Chondrocyte (in vitro differentiated cells): ENCODE data around the gene EVX2. TPM values are rescaled to one million over a fixed set of nuclear protein-coding genes. Genes with fewer than 3 reads are reported as not detected.

Source experiments
- DNase-seq: peaks from one replicate; pipeline ENCODE4 v3.0.0; 2021; ENCODE audit warnings: mixed read lengths, low spot score
- H3K27ac Mint-ChIP-seq: one replicate; pipeline ENCODE4 v1.8.0; 2021; ENCODE audit warnings: mild to moderate bottlenecking, moderate library complexity, mixed read lengths; ENCODE audit not compliant: unreplicated experiment
- H3K27me3 Mint-ChIP-seq: 2 replicates; pipeline ENCODE4 v1.8.0; 2021; ENCODE audit warnings: low read depth, mixed read lengths
- H3K36me3 Mint-ChIP-seq: 2 replicates; pipeline ENCODE4 v1.8.0; 2021; ENCODE audit warnings: low read depth, mixed read lengths
- H3K4me1 Mint-ChIP-seq: 2 replicates; pipeline ENCODE4 v1.8.0; 2021; ENCODE audit warnings: low read depth, mild to moderate bottlenecking, mixed read lengths
- H3K4me3 Mint-ChIP-seq: one replicate; pipeline ENCODE4 v1.8.0; 2021; ENCODE audit warnings: mild to moderate bottlenecking, moderate library complexity, mixed read lengths; ENCODE audit not compliant: unreplicated experiment
- H3K9me3 Mint-ChIP-seq: 2 replicates; pipeline ENCODE4 v1.8.0; 2021; ENCODE audit warnings: low read depth, mixed read lengths
- total RNA-seq: library from RNA; stranded (reverse); gene quantifications from 3 replicates; pipeline ENCODE4 v1.2.1, GENCODE V29; 2021
- TF ChIP-seq, protein P1 (sequence below): fragments of 200-600 bp; sonication (generic); IDR thresholded peaks from 2 replicates; pipeline ENCODE4 v1.5.0; 2021; ENCODE audit warnings: antibody characterized with exemption, mild to moderate bottlenecking, moderate library complexity

The EVX2 gene
- total RNA-seq, 1 donor from 2014 or later: not detected

DNA sequence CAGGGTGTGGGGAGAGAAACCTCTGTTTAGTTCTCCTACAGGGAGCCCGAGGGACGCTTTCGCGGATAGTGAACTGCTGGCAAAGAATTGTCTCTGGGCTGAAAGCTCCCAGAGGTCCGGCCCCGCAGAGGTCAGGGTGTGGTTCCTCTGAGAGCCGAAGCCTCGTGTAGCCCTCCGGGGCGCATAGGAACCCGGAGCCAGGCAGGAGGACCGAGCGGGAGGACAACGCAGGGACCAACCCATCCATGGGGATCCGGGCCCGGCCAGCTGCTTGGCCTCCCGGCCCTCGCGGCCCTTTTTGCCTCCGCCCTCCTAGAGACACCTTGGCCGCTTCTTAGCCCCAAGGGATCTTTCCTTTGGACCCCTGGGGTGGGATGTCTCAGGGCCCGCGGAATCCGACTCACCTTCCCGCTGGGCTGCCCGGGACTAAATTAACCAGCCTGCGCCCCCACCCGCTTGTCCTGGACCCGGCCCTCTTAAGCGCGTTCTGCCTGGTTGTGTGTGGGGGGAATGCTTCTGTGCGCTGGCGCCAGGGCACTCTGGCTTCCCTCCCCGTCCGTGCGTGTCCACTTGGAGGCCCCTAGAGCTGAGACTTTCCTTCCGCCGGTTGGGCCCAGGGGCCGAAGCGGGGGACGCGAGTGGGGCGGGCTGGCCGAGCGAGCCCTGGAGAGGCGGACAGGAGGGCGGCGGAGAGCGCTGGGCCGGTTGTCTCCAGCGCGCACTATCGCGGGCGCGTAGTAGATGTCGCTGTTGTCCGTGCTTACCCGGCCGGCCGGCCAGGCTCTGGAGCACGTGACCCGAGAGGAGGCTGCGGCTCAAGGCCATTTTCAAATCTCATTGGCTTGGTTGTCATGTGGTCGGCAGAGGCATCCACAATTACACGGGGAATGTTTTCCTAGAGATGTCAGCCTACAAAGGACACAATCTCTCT, 32.4 kb upstream of the EVX2 start, which contains the start of gene HOXD10:
HOXD10 (plus strand) TSS at position 896 of the 931 bp plus-strand sequence. CDS start 56 bp downstream, outside the sequence.
- H3K36me3 Mint-ChIP-seq: peaks cover 4% of the 10 kb centered on the region
- H3K4me1 Mint-ChIP-seq: peaks cover 2% of the 10 kb centered on the region
- TF ChIP-seq, protein P1, sequence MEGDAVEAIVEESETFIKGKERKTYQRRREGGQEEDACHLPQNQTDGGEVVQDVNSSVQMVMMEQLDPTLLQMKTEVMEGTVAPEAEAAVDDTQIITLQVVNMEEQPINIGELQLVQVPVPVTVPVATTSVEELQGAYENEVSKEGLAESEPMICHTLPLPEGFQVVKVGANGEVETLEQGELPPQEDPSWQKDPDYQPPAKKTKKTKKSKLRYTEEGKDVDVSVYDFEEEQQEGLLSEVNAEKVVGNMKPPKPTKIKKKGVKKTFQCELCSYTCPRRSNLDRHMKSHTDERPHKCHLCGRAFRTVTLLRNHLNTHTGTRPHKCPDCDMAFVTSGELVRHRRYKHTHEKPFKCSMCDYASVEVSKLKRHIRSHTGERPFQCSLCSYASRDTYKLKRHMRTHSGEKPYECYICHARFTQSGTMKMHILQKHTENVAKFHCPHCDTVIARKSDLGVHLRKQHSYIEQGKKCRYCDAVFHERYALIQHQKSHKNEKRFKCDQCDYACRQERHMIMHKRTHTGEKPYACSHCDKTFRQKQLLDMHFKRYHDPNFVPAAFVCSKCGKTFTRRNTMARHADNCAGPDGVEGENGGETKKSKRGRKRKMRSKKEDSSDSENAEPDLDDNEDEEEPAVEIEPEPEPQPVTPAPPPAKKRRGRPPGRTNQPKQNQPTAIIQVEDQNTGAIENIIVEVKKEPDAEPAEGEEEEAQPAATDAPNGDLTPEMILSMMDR: no peak
- no peak within 1 kb of the TSS for H3K4me3 Mint-ChIP-seq
- H3K27ac Mint-ChIP-seq: no peak within 1 kb of the TSS
- H3K27me3 Mint-ChIP-seq: peaks cover 91% of the 10 kb centered on the region
- H3K9me3 Mint-ChIP-seq: peaks cover 8% of the 10 kb centered on the region
- peak; percentile 67 for DNase-seq

- Mint-ChIP-seq H3K27me3 (peaks cover 91% of the 10 kb centered on the region), H3K4me3 (no peak overlapping the region), H3K36me3 (peaks cover 4% of the 10 kb centered on the region), H3K4me1 (peaks cover 3% of the 10 kb centered on the region), H3K9me3 (peaks cover 8% of the 10 kb centered on the region), H3K27ac (no peak overlapping the region)
- TF ChIP-seq, protein P1: no peak
- DNase-seq: no peak
Observed at GRCh38 chr2:176114930-176115625, 31.3 kb upstream of the EVX2 start.

DNA sequence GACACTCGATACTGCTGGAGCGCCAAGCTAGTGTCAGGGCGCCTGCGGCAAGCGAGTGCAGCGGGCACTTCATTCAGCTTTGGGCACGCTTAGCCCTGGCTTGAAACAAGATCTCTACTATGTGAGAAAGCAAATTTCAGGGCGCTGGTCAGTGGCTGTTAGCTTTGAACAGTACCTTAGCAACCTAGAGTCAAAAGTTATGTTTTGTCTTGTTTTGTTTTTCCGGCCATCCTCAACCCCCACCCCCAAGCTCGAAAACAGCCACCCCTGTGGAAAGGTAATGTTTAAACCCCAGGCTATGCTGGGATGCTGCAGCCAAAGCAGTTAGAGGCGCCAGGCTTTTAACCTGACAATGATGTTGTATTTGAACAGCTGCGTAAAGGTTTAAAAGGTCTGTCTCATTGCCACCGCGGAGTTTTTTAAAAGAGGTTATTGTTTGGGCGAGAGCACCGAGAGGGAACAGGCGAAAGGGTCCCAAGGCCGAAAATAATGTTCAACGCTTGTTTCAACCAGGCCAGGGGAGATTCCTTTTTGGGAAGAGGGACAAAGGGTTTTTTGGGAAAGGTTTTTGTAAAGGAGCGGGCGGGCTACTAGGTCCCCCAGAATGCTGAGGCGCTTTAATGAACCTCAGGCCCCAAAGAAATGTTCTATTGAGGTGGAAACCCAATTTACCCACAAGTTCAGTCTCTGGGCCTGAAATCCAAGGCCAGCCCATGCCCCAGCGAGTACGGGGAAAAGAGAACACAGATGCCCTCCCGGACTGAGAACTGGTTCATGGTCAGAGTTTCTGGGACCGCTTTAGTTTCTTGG, 30.6 kb upstream of the EVX2 start:
- Mint-ChIP-seq H3K9me3 (peaks cover 8% of the 10 kb centered on the region), H3K27ac (no peak overlapping the region), H3K4me3 (no peak overlapping the region), H3K4me1 (peaks cover 5% of the 10 kb centered on the region), H3K36me3 (peaks cover 2% of the 10 kb centered on the region), H3K27me3 (peaks cover 92% of the 10 kb centered on the region)
- TF ChIP-seq, protein P1: no peak
- no peak for DNase-seq

GRCh38 chr2:176112375-176113302, 28.9 kb upstream of the EVX2 start:
- Mint-ChIP-seq H3K27ac (no peak overlapping the region), H3K9me3 (peaks cover 3% of the 10 kb centered on the region), H3K4me3 (no peak overlapping the region), H3K36me3 (no peaks in the 10 kb centered on the region), H3K27me3 (peaks cover 85% of the 10 kb centered on the region), H3K4me1 (peaks cover 10% of the 10 kb centered on the region)
- TF ChIP-seq, protein P1: no peak
- DNase-seq: no peak
